Measurements from ENCODE around the gene IRF4. TPM values are rescaled to one million over a fixed set of nuclear protein-coding genes. Genes with fewer than 3 reads are reported as not detected.
"Not testable (repeated sequence)": the region's sequence is repeated elsewhere in the genome, so short reads cannot be mapped to it uniquely, and the experiment has no call there.

The IRF4 gene
- total and polyA plus RNA-seq, 11 donors = 0.08 to 4.4 (median 0.30) TPM; not detected in 1

- WGBS, 4 donors = 75 to 77% (median 76%) methylated on average over 10 of the region's 10 CpGs
- Histone ChIP-seq H3K36me3 (no peaks in the 10 kb centered on the region), H3K4me3 (no peak overlapping the region), H3K9me3 (no peaks in the 10 kb centered on the region), H3K4me1 (peaks cover 0 to 10% (median 5%) of the 10 kb centered on the region in 12 donors), H3K27ac (no peak overlapping the region), H3K27me3 (peaks cover 0 to 85% (median 46%) of the 10 kb centered on the region in 9 donors)
- no peak for ATAC-seq
- peak in 1 of 5 donors; percentile 14 for DNase-seq
- TF ChIP-seq POLR2A (IDR thresholded peaks at IDR 0.05) = no peak
- TF ChIP-seq, protein P1, sequence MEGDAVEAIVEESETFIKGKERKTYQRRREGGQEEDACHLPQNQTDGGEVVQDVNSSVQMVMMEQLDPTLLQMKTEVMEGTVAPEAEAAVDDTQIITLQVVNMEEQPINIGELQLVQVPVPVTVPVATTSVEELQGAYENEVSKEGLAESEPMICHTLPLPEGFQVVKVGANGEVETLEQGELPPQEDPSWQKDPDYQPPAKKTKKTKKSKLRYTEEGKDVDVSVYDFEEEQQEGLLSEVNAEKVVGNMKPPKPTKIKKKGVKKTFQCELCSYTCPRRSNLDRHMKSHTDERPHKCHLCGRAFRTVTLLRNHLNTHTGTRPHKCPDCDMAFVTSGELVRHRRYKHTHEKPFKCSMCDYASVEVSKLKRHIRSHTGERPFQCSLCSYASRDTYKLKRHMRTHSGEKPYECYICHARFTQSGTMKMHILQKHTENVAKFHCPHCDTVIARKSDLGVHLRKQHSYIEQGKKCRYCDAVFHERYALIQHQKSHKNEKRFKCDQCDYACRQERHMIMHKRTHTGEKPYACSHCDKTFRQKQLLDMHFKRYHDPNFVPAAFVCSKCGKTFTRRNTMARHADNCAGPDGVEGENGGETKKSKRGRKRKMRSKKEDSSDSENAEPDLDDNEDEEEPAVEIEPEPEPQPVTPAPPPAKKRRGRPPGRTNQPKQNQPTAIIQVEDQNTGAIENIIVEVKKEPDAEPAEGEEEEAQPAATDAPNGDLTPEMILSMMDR (IDR thresholded peaks at IDR 0.05) = no peak
- intact Hi-C loops (cut with DNase I) = loop anchor here in 1 of 10 donors (5.0 kb wide), 1 partner anchor 190 kb away; no protein-coding TSS in a partner anchor
Measured at GRCh38 chr6:376827-377640, 14.5 kb upstream of the IRF4 start.

GRCh38 chr6:377641-378020, 13.9 kb upstream of the IRF4 start:
- intact Hi-C loops (cut with DNase I) = loop anchor here in 1 of 10 donors (5.0 kb wide), 1 partner anchor 190 kb away; no protein-coding TSS in a partner anchor
- Histone ChIP-seq H3K4me1 (peaks cover 0 to 10% (median 5%) of the 10 kb centered on the region in 12 donors), H3K27me3 (peaks cover 0 to 82% (median 42%) of the 10 kb centered on the region in 9 donors)
- not testable (repeated sequence) for ATAC-seq, H3K4me3 ChIP-seq, H3K36me3 ChIP-seq, H3K9me3 ChIP-seq, H3K27ac ChIP-seq
- peak in 1 of 5 donors; percentile 12 for DNase-seq
- 84 to 89% (median 87%) methylated on average over 13 of the region's 13 CpGs for WGBS, 4 donors

DNA sequence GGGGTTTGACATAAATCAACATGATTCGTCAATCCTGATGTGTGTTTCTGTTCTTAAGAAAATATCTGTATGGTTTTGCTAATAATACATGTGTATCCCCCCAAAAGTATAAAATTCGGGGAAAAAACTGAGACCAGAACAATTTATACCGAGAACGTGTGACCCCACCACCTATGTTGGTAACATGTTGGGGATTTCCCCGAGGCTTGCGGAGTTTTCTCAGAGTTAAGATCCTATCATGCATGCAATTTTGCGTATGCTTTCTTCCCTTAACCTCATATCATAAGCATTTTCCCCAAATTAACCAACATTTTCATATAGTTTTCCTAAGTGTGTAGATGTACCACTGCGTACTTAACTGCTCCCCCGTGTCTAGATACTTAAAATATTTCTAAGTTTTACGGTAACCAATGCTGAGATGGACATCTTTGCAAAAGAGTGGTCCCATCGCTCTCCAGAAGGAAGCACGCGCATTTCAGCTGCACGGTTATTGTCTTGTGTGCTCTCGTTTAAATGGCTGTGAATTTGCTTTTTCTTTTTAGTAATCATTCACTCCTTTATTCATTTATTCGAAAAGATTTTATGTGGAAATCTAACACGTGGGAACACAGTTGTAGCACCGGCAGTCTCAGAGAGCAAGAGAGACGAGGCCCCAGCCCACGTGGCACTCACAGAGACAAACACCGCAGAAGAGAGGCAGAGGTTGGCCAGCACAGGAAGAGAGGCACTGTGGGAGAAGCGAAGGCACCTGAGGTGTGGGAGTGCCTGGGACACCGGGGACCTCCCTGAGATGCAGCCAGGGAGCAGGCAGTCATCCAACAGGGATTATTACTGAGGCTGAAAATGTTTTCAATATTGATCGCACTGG, 13.2 kb upstream of the IRF4 start:
- Histone ChIP-seq H3K36me3 (no peaks in the 10 kb centered on the region), H3K27ac (no peak overlapping the region), H3K27me3 (peaks cover 0 to 80% (median 37%) of the 10 kb centered on the region in 9 donors), H3K9me3 (no peaks in the 10 kb centered on the region), H3K4me1 (peaks cover 0 to 10% (median 5%) of the 10 kb centered on the region in 12 donors), H3K4me3 (no peak overlapping the region)
- TF ChIP-seq, protein P1 (IDR thresholded peaks at IDR 0.05) = no peak
- TF ChIP-seq POLR2A (IDR thresholded peaks at IDR 0.05) = no peak
- intact Hi-C loops (cut with DNase I) = loop anchor here in 1 of 10 donors (5.0 kb wide), 1 partner anchor 191 kb away; no protein-coding TSS in a partner anchor
- 84 to 87% (median 87%) methylated on average over 24 of the region's 24 CpGs for WGBS, 4 donors
- DNase-seq = peak in 1 of 5 donors; percentile 2
- no peak for ATAC-seq

- no peak overlapping the region for H3K27ac ChIP-seq
- TF ChIP-seq, protein P1 (IDR thresholded peaks at IDR 0.05) = no peak
- no peak for TF ChIP-seq POLR2A (IDR thresholded peaks at IDR 0.05)
- no peaks in the 10 kb centered on the region for H3K36me3 ChIP-seq
- intact Hi-C loops (cut with DNase I) = loop anchor here in 1 of 10 donors (5.0 kb wide), 1 partner anchor 192 kb away; no protein-coding TSS in a partner anchor
- DNase-seq (peak in 1 of 5 donors; percentile 15), ATAC-seq (no peak)
- peaks cover 0 to 81% (median 31%) of the 10 kb centered on the region in 9 donors for H3K27me3 ChIP-seq
- H3K4me3 ChIP-seq = no peak overlapping the region
- 82 to 86% (median 84%) methylated on average over 11 of the region's 11 CpGs for WGBS, 4 donors
- no peaks in the 10 kb centered on the region for H3K9me3 ChIP-seq
- peaks cover 0 to 4% (median 2%) of the 10 kb centered on the region in 12 donors for H3K4me1 ChIP-seq
Measured at GRCh38 chr6:378958-379409, 12.6 kb upstream of the IRF4 start.
